Psoas muscle (tissue), 8 donors: ENCODE results near the gene ST3GAL4. TPM values are rescaled to one million over a fixed set of nuclear protein-coding genes. Genes with fewer than 3 reads are reported as not detected.
A peak's percentile ranks its signal among the peaks of the same experiment; 100 is the strongest.

ENCODE experiments used
- ATAC-seq, 4 donors: fragments of 200-7000 bp; cut with Tn5 transposase; one replicate each; pipeline ENCODE4 v1.9.1; 2020; ENCODE audit warnings: moderate library complexity in 3 of 4, mild to moderate bottlenecking in 2 of 4
- DNase-seq, 2 donors: peaks; one replicate each; pipeline ENCODE4 v3.0.0-alpha.2; 2020
- H3K27ac ChIP-seq: fragments of 200-600 bp; one replicate; pipeline ENCODE4 v1.8.0; 2022
- H3K27me3 ChIP-seq, 3 donors: fragments of 200-600 bp in 1 of 3; one replicate each; pipeline versions ENCODE4 v1.6.1 to v1.8.0; 2013 to 2022; ENCODE audit warnings: low read length in 2 of 3, mild to moderate bottlenecking in 2 of 3, moderate library complexity in 1 of 3; ENCODE audit not compliant: insufficient read depth in 3 of 3
- H3K36me3 ChIP-seq, 2 donors: fragments of 200-600 bp in 1 of 2; one replicate each; pipeline versions ENCODE4 v1.6.1 to v1.8.0; 2013 to 2022; ENCODE audit warnings: low read depth in 1 of 2, mild to moderate bottlenecking in 1 of 2, moderate library complexity in 1 of 2; ENCODE audit not compliant: insufficient read depth in 1 of 2
- H3K4me1 ChIP-seq: fragments of 200-600 bp; one replicate; pipeline ENCODE4 v1.8.0; 2022
- H3K4me3 ChIP-seq: fragments of 200-600 bp; one replicate; pipeline ENCODE4 v1.8.0; 2022; ENCODE audit warnings: mild to moderate bottlenecking
- H3K9me3 ChIP-seq: fragments of 200-600 bp; one replicate; pipeline ENCODE4 v1.8.0; 2022
- CTCF ChIP-seq: fragments of 200-600 bp; IDR thresholded peaks from one replicate; pipeline ENCODE4 v1.8.0; 2022; ENCODE audit warnings: antibody characterized with exemption
- WGBS, 3 donors: extraction: QIAGEN DNeasy Blood & Tissue Kit; methylation state at CpG; one replicate each; pipeline versions ENCODE4 v1.1.6 to v1.1.7; 2013; 5-methylcytosine and 5-hydroxymethylcytosine counted together
- intact Hi-C, 2 donors: fragments of 100-400 bp; cut with DNase I; formaldehyde crosslinking; loops; one replicate each; pipeline versions ENCODE4 v1.11.0 to v1.14.2; 2022
- polyA plus RNA-seq, 3 donors: library from polyadenylated mRNA; stranded (reverse); fragments of 200-250 nt; gene quantifications; one replicate each; pipeline ENCODE4 v1.2.3, GENCODE V29; 2013
- total RNA-seq, 4 donors: library from RNA; stranded (reverse); fragmentation: NEBNext Ultra II Directional in 2 of 4; extraction: Animal tissue kit (Norgen Biotek cat#: 25700) in 2 of 4; gene quantifications; one replicate each; pipeline versions ENCODE4 v1.2.1 to v1.2.4, GENCODE V29; 2021 to 2023
- donor health status: healthy with polysubstance abuse.
- donor health status: DM: no; HTN: no; CAD: no; lungs with moderate emphysema.
- donor health status: Bipolar disorder and iron deficiency.
- donor health status: healthy.
- donor health status: DM: yes; HTN: yes; CAD: no.
- donor health status: DM: no; HTN: no; CAD: no.
- donor health status: DM: no; HTN: no; CAD: no.
- donor health status: DM: yes; HTN: yes; CAD: no.

Gene ST3GAL4
- total and polyA plus RNA-seq, 7 donors, result 3.5 to 9.3 (median 4.7) TPM

- Histone ChIP-seq H3K4me3 (no peak overlapping the region), H3K9me3 (no peaks in the 10 kb centered on the region), H3K4me1 (no peaks in the 10 kb centered on the region), H3K36me3 (no peaks in the 10 kb centered on the region), H3K27me3 (no peaks in the 10 kb centered on the region), H3K27ac (no peak overlapping the region)
- no peak for DNase-seq
- peak in 2 of 4 donors; percentile 15 to 25 for ATAC-seq
- WGBS, 3 donors, result 37 to 60% (median 40%) methylated on average over 14 of the region's 14 CpGs
- intact Hi-C loops, result no loop called here
- TF ChIP-seq CTCF, result no peak
Observed at GRCh38 chr11:126426820-126427749, 71.6 kb downstream of the ST3GAL4 start.

- WGBS, 3 donors, result 84 to 89% (median 88%) methylated on average over 10 of the region's 10 CpGs
- Histone ChIP-seq H3K4me3 (no peak overlapping the region), H3K9me3 (no peaks in the 10 kb centered on the region), H3K27ac (no peak overlapping the region), H3K36me3 (no peaks in the 10 kb centered on the region), H3K27me3 (no peaks in the 10 kb centered on the region), H3K4me1 (no peaks in the 10 kb centered on the region)
- DNase-seq, result no peak
- ATAC-seq, result peak in 2 of 4 donors; percentile 36 to 62
- intact Hi-C loops, result no loop called here
- no peak for TF ChIP-seq CTCF
Observed at GRCh38 chr11:126430581-126431335, 75.3 kb downstream of the ST3GAL4 start.

GRCh38 chr11:126431401-126432064, 76.0 kb downstream of the ST3GAL4 start:
- TF ChIP-seq CTCF, result no peak
- peak in 3 of 4 donors; percentile 58 to 72 (median 66) for ATAC-seq
- Histone ChIP-seq H3K27me3 (no peaks in the 10 kb centered on the region), H3K4me3 (no peak overlapping the region), H3K4me1 (no peaks in the 10 kb centered on the region), H3K36me3 (no peaks in the 10 kb centered on the region), H3K9me3 (no peaks in the 10 kb centered on the region), H3K27ac (no peak overlapping the region)
- 82 to 85% (median 84%) methylated on average over 23 of the region's 23 CpGs for WGBS, 3 donors
- intact Hi-C loops, result no loop called here
- peak; percentile 72 to 83 for DNase-seq

GRCh38 chr11:126432065-126432461, 76.6 kb downstream of the ST3GAL4 start:
- Histone ChIP-seq H3K4me1 (no peaks in the 10 kb centered on the region), H3K4me3 (no peak overlapping the region), H3K36me3 (no peaks in the 10 kb centered on the region), H3K27ac (no peak overlapping the region), H3K9me3 (no peaks in the 10 kb centered on the region), H3K27me3 (no peaks in the 10 kb centered on the region)
- DNase-seq (no peak), ATAC-seq (peak in 1 of 4 donors; percentile 18)
- TF ChIP-seq CTCF, result no peak
- 53 to 86% (median 61%) methylated on average over 3 of the region's 3 CpGs for WGBS, 3 donors
- intact Hi-C loops, result no loop called here
